ENCODE data around the gene RPS29.

DNA sequence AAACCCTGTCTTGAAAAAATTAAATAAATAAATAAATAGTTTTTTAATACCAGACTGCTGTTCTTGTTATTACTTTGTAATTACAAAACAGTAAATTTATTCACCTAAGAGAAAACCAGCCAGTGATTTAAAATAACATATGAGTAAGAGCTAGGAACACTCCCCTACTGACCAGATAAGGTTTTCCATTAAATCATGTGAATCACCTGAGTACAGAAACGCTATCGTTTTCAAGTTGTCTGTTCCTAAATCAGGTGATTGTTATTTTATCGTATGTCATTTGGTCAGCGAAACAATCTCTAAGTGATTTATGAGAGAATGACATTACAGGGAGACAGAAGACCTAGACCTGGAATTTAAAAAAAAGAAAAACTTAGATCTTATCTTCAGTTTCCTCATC, 47.3 kb downstream of the RPS29 start:
- TF ChIP-seq, protein P1, sequence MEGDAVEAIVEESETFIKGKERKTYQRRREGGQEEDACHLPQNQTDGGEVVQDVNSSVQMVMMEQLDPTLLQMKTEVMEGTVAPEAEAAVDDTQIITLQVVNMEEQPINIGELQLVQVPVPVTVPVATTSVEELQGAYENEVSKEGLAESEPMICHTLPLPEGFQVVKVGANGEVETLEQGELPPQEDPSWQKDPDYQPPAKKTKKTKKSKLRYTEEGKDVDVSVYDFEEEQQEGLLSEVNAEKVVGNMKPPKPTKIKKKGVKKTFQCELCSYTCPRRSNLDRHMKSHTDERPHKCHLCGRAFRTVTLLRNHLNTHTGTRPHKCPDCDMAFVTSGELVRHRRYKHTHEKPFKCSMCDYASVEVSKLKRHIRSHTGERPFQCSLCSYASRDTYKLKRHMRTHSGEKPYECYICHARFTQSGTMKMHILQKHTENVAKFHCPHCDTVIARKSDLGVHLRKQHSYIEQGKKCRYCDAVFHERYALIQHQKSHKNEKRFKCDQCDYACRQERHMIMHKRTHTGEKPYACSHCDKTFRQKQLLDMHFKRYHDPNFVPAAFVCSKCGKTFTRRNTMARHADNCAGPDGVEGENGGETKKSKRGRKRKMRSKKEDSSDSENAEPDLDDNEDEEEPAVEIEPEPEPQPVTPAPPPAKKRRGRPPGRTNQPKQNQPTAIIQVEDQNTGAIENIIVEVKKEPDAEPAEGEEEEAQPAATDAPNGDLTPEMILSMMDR (IDR thresholded peaks at IDR 0.05): no peak
- no peak for TF ChIP-seq POLR2A (IDR thresholded peaks at IDR 0.05)
- TF ChIP-seq POLR2AphosphoS5 (IDR thresholded peaks at IDR 0.05): no peak

All from suprapubic skin (tissue), 4 donors.